Activated naive CD8-positive, alpha-beta T cell treated with anti-CD3 and anti-CD28 coated beads, Interleukin-2, amount 50 U/mL, for 24 hours (primary cell): Measurements from ENCODE around the gene LRIG1.

Experiments
- ATAC-seq: fragments of 150-1000 bp; cut with Tn5 transposase; one replicate; pipeline ENCODE4 v1.10.0; 2021
- DNase-seq: peaks from one replicate; pipeline ENCODE4 v3.0.0; 2021
- H3K27ac Mint-ChIP-seq: one replicate; pipeline ENCODE4 v1.8.0; 2021; ENCODE audit warnings: mild to moderate bottlenecking, mixed read lengths
- H3K27me3 Mint-ChIP-seq: one replicate; pipeline ENCODE4 v1.8.0; 2021; ENCODE audit warnings: mixed read lengths
- H3K36me3 Mint-ChIP-seq: one replicate; pipeline ENCODE4 v1.8.0; 2021; ENCODE audit warnings: low read depth, mixed read lengths
- H3K4me1 Mint-ChIP-seq: one replicate; pipeline ENCODE4 v1.8.0; 2021; ENCODE audit warnings: mixed read lengths
- H3K4me3 Mint-ChIP-seq: one replicate; pipeline ENCODE4 v1.8.0; 2021; ENCODE audit warnings: mild to moderate bottlenecking, moderate library complexity, mixed read lengths
- H3K9me3 Mint-ChIP-seq: one replicate; pipeline ENCODE4 v1.8.0; 2021; ENCODE audit warnings: mixed read lengths

The LRIG1 gene

GRCh38 chr3:66344391-66344811, 156.4 kb downstream of the LRIG1 start:
- DNase-seq (no peak), ATAC-seq (no peak)
- H3K27me3 Mint-ChIP-seq, result no peaks in the 10 kb centered on the region
- H3K4me3 Mint-ChIP-seq, result no peak overlapping the region
- H3K36me3 Mint-ChIP-seq, result peaks cover 25% of the 10 kb centered on the region
- peaks cover 5% of the 10 kb centered on the region for H3K4me1 Mint-ChIP-seq
- H3K27ac Mint-ChIP-seq, result no peak overlapping the region
- peaks cover 5% of the 10 kb centered on the region for H3K9me3 Mint-ChIP-seq

DNA sequence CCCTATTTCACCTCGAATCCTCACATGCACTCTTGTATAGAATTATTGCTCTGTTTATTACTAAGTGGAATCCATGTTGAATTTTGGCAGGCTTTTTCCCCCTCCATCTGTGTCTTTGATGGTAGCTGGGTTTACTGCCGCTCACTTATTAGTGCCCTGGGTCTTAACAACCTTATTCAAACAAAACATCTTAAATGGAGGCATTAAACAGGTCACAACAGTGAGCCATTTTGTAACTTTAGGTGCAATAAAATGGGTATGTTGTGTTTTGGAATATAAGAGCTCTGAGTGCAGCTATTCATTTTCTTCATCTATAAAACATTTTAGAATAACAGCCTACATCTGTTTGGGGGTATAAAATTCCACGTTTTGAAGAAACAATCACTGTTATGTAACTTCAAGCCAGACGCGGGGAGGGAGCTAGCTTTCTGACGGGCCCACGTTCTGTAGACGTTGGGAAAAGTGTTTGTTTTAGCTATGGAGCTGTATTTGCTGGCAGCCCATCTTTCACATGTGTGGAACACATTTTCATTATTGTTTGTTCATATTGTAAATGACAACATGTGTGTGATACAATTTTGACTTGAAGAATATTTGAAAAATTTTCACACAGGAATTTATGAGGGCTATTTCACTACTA, 158.0 kb downstream of the LRIG1 start:
- peaks cover 5% of the 10 kb centered on the region for H3K4me1 Mint-ChIP-seq
- H3K27me3 Mint-ChIP-seq, result no peaks in the 10 kb centered on the region
- H3K27ac Mint-ChIP-seq, result no peak overlapping the region
- DNase-seq (no peak), ATAC-seq (no peak)
- peaks cover 5% of the 10 kb centered on the region for H3K9me3 Mint-ChIP-seq
- peaks cover 21% of the 10 kb centered on the region for H3K36me3 Mint-ChIP-seq
- no peak overlapping the region for H3K4me3 Mint-ChIP-seq

DNA sequence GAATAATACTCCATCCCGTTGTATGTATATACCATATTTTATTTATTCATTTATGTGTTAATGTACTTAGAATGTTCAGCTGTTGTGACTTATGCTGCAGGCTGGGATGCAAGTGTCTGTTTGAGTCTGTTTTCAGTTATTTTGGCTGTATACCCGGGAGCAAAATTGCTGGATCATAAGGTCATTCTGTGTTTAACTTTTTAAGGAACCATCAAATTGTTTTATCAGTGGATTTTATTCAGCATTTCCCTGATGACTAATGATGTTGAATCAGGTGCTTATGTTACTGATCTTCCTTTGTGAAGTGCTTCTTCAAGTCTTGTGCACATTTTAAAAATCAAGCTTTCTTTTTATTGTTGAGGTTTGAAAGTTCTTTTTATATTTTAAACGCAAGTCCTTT, 161.9 kb downstream of the LRIG1 start:
- no peaks in the 10 kb centered on the region for H3K27me3 Mint-ChIP-seq
- H3K9me3 Mint-ChIP-seq, result no peaks in the 10 kb centered on the region
- no peak for ATAC-seq
- DNase-seq, result no peak
- H3K27ac Mint-ChIP-seq, result no peak overlapping the region
- H3K36me3 Mint-ChIP-seq, result peaks cover 1% of the 10 kb centered on the region
- no peak overlapping the region for H3K4me3 Mint-ChIP-seq
- peaks cover 12% of the 10 kb centered on the region for H3K4me1 Mint-ChIP-seq

DNA sequence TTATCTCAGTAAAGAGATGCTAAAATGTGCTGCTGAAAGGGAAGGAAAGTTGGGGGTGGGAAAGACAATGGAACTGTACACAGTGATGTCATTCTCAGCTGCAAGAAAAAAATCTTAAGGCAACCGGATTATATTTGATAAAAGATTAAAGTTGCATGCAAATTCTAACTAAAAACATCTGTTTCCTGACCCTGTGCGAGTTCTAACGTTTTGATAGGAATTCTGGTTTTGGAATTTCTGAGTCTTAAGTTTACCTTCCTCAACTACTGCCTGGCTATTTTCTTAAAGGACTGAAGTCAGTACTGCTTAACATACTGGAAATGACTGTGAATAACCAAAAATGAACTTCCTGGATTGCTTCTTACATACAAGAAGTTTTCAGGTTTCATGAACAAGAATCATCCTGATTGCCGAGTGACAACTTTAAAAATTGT, 164.5 kb downstream of the LRIG1 start:
- H3K9me3 Mint-ChIP-seq, result peaks cover 4% of the 10 kb centered on the region

DNA sequence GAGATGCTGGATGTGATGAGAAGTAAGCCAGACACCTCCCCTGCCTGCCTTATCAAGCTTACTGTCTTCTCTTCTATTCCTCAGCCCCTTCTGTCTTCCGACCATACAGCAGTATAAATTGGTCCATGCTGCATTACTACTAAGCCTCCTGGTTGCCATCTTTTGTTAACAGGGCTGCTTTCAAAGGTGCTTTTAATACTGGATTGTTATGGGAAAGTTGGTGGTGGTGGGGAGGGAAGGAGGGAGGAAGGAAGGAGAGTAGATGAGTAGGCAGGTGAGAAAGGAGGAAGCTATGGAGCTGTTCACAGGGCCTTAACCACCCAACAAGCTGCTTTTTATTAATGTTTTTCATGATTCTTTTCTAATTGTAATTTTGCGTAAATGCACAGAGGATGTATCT, 165.2 kb downstream of the LRIG1 start:
- DNase-seq (no peak), ATAC-seq (no peak)
- no peak overlapping the region for H3K27ac Mint-ChIP-seq
- H3K4me1 Mint-ChIP-seq, result peaks cover 18% of the 10 kb centered on the region
- H3K9me3 Mint-ChIP-seq, result peaks cover 4% of the 10 kb centered on the region
- H3K36me3 Mint-ChIP-seq, result peaks cover 8% of the 10 kb centered on the region
- H3K4me3 Mint-ChIP-seq, result no peak overlapping the region
- no peaks in the 10 kb centered on the region for H3K27me3 Mint-ChIP-seq

More for the DNA sequence above, 164.5 kb downstream of the LRIG1 start:
- DNase-seq (no peak), ATAC-seq (no peak)
- peaks cover 18% of the 10 kb centered on the region for H3K4me1 Mint-ChIP-seq
- no peak overlapping the region for H3K4me3 Mint-ChIP-seq
- no peak overlapping the region for H3K27ac Mint-ChIP-seq
- no peaks in the 10 kb centered on the region for H3K27me3 Mint-ChIP-seq
- peaks cover 8% of the 10 kb centered on the region for H3K36me3 Mint-ChIP-seq
